WI38 (cell line): ENCODE results near the gene LRRC49.

ENCODE experiments used
- H3K4me3 ChIP-seq: 2 replicates; pipeline ENCODE4 v1.5.1; 2011; ENCODE audit warnings: low read depth, mild to moderate bottlenecking, control low read depth, low read length
- TF ChIP-seq, protein P1 (sequence below): IDR thresholded peaks from 2 replicates; pipeline ENCODE4 v1.5.1; 2012; ENCODE audit warnings: low read depth, mild to moderate bottlenecking, control low read depth, low read length

LRRC49 gene

DNA sequence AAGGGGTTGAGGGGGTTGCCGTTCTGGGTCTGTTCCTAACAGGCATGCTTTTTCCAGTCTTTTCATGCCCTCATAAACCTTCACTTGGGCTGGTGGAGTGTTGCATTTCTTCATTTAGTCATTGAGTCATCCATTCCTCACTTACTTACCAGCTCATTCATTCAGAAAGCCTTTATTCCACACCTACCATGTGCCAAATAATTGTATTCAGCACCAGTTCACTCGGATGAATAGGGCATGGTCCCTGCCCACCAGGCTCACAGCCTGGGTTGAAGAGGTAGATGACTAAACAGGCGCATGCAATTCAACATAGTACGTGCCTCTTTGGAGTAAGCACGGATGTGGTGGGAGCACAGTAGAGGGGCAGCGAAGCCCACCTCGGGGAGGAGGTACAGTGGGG is 187.5 kb downstream of the LRRC49 start:
- TF ChIP-seq, protein P1, sequence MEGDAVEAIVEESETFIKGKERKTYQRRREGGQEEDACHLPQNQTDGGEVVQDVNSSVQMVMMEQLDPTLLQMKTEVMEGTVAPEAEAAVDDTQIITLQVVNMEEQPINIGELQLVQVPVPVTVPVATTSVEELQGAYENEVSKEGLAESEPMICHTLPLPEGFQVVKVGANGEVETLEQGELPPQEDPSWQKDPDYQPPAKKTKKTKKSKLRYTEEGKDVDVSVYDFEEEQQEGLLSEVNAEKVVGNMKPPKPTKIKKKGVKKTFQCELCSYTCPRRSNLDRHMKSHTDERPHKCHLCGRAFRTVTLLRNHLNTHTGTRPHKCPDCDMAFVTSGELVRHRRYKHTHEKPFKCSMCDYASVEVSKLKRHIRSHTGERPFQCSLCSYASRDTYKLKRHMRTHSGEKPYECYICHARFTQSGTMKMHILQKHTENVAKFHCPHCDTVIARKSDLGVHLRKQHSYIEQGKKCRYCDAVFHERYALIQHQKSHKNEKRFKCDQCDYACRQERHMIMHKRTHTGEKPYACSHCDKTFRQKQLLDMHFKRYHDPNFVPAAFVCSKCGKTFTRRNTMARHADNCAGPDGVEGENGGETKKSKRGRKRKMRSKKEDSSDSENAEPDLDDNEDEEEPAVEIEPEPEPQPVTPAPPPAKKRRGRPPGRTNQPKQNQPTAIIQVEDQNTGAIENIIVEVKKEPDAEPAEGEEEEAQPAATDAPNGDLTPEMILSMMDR = no peak
- no peak overlapping the region for H3K4me3 ChIP-seq

GRCh38 chr15:71080705-71081104 is 188.1 kb downstream of the LRRC49 start:
- TF ChIP-seq, protein P1 = no peak

DNA sequence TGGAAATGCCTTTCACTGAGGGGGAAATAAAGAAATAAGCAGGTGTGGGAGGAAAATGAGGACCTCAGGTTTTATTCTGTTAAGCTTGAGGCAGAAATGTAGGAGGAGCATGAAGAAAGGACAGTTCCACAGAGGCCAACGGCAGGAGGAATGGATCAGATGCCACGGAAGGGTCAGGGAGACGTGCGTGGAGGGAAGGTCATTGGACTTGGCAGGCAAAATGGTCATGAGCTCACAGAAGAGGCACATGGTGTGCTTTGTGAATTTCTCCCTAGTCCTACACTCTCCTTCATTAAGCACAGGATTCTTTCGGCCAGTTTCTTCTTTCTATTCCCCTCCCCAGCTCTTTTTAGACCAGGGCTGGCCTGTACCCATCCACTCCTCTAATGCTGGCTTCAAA is 190.2 kb downstream of the LRRC49 start:
- no peak overlapping the region for H3K4me3 ChIP-seq
- TF ChIP-seq, protein P1 = no peak

More at GRCh38 chr15:71080705-71081104, 188.1 kb downstream of the LRRC49 start:
- no peak overlapping the region for H3K4me3 ChIP-seq

- TF ChIP-seq, protein P1 = no peak
- H3K4me3 ChIP-seq = no peak overlapping the region
These were observed 190.7 kb downstream of the LRRC49 start for GRCh38 chr15:71083349-71083748.

GRCh38 chr15:71084264-71084663 is 191.6 kb downstream of the LRRC49 start:
- H3K4me3 ChIP-seq = no peak overlapping the region
- TF ChIP-seq, protein P1 = no peak

DNA sequence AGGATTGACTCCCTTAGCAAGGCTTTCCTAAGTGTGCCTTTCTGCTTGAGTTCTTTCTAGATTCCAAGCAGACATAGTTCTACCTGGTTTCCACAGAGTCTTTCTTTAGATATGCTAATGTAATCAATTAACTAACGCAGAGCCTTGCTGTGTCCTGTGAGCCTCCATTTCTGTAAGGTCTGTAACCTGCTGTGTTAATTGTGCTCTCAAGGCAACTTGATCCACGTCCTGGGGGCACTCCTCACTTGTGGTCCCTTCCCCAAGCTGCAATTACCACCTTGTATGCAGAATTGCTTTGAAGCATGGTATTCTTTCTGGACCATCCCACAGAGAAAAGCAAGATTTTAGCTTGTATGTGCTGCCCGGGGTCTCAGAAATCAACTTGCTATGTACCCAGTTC is 193.2 kb downstream of the LRRC49 start:
- H3K4me3 ChIP-seq = no peak overlapping the region
- TF ChIP-seq, protein P1 = no peak

- TF ChIP-seq, protein P1 = no peak
- no peak overlapping the region for H3K4me3 ChIP-seq
These were observed 195.5 kb downstream of the LRRC49 start for GRCh38 chr15:71088155-71088554.
